RWPE1 (cell line): ENCODE measurements around the gene CUX1.

Experiments used
- CTCF ChIA-PET: fragments of 350-600 bp; sonication (Branson Sonifier 250); formaldehyde crosslinking; extraction: SDS; loops from one replicate; lab custom pipeline; 2021; lab: Yijun Ruan, JAX
- POLR2A ChIA-PET: fragments of 400-600 bp; formaldehyde crosslinking; extraction: SDS; loops from one replicate; lab custom pipeline; 2020; ENCODE audit warnings: antibody characterized with exemption; ENCODE audit not compliant: low non-redundant PET; lab: Yijun Ruan, JAX
- DNase-seq: peaks from one replicate; pipeline ENCODE4 v3.0.0; 2012; ENCODE audit warnings: low spot score
- H3K27ac ChIP-seq: fragments of 450-650 bp; 2 replicates; pipeline ENCODE4 v1.5.1; 2017
- TF ChIP-seq, protein P1 (sequence below): fragments of 450-650 bp; conservative IDR thresholded peaks from 2 replicates; pipeline ENCODE4 v1.5.1; 2017; ENCODE audit warnings: low read depth, mild to moderate bottlenecking

The CUX1 gene

DNA sequence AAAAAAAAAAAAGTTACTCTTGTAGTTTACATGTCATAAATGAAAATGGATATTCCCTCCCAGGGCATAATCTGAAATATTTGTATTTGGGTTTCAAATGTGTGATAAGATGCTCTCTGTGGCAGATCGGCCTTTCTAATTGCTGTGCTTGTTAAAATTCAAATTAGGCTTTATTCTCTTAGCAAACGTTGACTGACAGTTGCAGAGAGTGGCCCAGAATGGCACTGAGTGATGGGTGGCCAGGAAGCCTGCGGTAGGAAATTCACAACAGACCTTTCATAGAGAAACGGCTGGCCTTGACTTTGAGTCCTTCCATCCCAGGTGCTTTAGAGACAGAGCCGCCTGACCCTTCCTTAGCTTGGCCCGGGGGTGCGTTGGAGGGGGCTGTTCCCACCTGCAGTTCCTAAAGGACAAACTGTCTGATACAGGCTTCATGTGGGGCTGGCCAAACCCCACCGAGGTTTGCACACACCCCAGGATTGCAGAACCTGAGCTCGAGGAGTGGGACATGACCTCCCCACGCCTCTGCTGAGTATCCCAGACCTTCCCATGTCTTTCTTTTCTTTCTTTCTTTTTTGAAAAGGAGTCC is 152.7 kb downstream of the CUX1 start:
- ChIA-PET CTCF (no interaction called here), POLR2A (no interaction called here)
- H3K27ac ChIP-seq = peak overlapping the region; percentile 11; the same call in 1 of the 2 replicates
- TF ChIP-seq, protein P1, sequence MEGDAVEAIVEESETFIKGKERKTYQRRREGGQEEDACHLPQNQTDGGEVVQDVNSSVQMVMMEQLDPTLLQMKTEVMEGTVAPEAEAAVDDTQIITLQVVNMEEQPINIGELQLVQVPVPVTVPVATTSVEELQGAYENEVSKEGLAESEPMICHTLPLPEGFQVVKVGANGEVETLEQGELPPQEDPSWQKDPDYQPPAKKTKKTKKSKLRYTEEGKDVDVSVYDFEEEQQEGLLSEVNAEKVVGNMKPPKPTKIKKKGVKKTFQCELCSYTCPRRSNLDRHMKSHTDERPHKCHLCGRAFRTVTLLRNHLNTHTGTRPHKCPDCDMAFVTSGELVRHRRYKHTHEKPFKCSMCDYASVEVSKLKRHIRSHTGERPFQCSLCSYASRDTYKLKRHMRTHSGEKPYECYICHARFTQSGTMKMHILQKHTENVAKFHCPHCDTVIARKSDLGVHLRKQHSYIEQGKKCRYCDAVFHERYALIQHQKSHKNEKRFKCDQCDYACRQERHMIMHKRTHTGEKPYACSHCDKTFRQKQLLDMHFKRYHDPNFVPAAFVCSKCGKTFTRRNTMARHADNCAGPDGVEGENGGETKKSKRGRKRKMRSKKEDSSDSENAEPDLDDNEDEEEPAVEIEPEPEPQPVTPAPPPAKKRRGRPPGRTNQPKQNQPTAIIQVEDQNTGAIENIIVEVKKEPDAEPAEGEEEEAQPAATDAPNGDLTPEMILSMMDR = no peak
- no peak for DNase-seq

- TF ChIP-seq, protein P1 = no peak
- CTCF ChIA-PET = no interaction called here
- POLR2A ChIA-PET = no interaction called here
- no peak for DNase-seq
- H3K27ac ChIP-seq = no peak overlapping the region
Measured at GRCh38 chr7:101970801-101971200, 153.4 kb downstream of the CUX1 start.

DNA sequence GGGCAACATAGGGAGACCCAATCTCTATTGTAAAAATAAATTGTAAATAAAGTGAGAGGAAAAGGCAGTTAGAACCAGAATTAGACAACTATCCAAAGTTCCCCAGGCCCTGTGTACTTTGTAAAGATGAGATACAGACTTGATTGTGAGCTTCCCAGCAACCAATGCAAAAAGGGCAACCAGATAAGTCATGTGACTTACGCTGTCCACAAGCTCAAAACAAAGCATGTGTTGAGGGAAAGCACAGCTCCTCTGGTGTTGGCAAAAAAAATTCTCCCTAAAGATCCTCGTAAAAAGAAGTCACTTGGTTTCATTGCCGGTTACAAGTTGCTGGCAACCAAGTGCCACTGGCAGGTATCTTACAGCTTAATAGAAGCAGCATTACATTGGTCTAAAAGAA is 154.0 kb downstream of the CUX1 start:
- no peak for DNase-seq
- POLR2A ChIA-PET = no interaction called here
- H3K27ac ChIP-seq = no peak overlapping the region
- CTCF ChIA-PET = interaction anchor here (0.6 kb wide), 1 partner anchor 307 kb away, joined by 5 read pairs; no protein-coding TSS in a partner anchor
- TF ChIP-seq, protein P1 = no peak

DNA sequence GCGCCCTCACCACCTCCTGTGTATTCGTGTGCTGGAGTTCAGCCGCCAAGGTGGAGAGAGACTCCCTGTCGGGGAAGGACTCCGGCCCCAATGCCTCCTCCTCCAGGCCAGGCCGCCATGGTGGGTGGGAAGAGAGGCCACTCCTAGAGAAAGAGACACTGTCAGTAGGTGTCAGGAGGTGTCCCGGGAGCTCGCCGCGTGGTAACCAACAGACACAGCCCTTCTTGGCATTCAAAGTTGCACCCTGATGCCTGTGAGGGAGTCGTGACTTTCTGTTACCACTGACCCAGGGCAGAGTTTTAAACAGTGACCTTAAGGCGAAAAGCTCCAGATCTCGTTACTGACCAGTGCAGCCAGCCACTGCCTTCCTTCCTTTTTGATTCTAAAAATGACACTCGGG is 155.2 kb downstream of the CUX1 start:
- TF ChIP-seq, protein P1 = no peak
- ChIA-PET CTCF (no interaction called here), POLR2A (no interaction called here)
- H3K27ac ChIP-seq = no peak overlapping the region
- no peak for DNase-seq

GRCh38 chr7:101973130-101973529 is 155.7 kb downstream of the CUX1 start:
- no peak overlapping the region for H3K27ac ChIP-seq
- no peak for DNase-seq
- POLR2A ChIA-PET = no interaction called here
- CTCF ChIA-PET = no interaction called here
- TF ChIP-seq, protein P1 = no peak

DNA sequence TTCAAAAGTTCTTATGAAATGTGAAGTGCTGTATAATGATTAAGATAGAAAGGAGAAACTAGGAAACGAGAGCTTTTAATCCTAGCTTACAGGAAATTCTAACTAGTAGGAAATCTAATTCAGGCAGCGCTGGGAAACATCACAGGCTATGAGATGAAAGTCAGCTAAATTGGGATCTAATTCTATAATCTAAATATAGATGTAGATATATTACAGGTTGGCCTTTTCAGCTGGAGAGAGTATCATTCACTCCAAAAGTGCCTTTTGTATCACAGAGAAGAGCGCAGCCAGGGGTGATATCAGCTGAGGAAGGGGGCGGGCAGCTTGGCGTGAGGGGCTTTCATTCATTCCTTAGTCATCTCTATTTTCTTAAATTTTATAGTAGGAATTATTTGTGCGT is 157.0 kb downstream of the CUX1 start:
- DNase-seq = no peak
- POLR2A ChIA-PET = no interaction called here
- TF ChIP-seq, protein P1 = no peak
- CTCF ChIA-PET = no interaction called here
- H3K27ac ChIP-seq = no peak overlapping the region

- ChIA-PET CTCF (interaction anchor here (1.0 kb wide), 1 partner anchor 13 kb away, joined by 9 read pairs; no protein-coding TSS in a partner anchor), POLR2A (no interaction called here)
- TF ChIP-seq, protein P1 = no peak
- H3K27ac ChIP-seq = no peak overlapping the region
- no peak for DNase-seq
Measured at GRCh38 chr7:101975046-101975445, 157.6 kb downstream of the CUX1 start.
